GM19467 (cell line): ENCODE measurements around the gene FOXP1.

Source experiments
- ATAC-seq: cut with Tn5 transposase; IDR thresholded peaks from one replicate; pipeline ENCODE4 v1.9.1; 2021; ENCODE audit warnings: mild to moderate bottlenecking, moderate library complexity; ENCODE audit not compliant: unreplicated experiment

FOXP1 gene

GRCh38 chr3:71251156-71251775 is 332.3 kb downstream of the FOXP1 start:
- ATAC-seq = no peak

GRCh38 chr3:71250026-71250425 is 333.5 kb downstream of the FOXP1 start:
- ATAC-seq = no peak

- ATAC-seq = no peak
Measured at GRCh38 chr3:71247958-71248335, 335.6 kb downstream of the FOXP1 start.

- no peak for ATAC-seq
Measured at GRCh38 chr3:71247221-71247957, 336.1 kb downstream of the FOXP1 start.

- no peak for ATAC-seq
Measured at GRCh38 chr3:71245971-71246880, 337.3 kb downstream of the FOXP1 start.

- ATAC-seq = no peak
Measured at GRCh38 chr3:71244826-71245488, 338.6 kb downstream of the FOXP1 start.

GRCh38 chr3:71244153-71244825 is 339.2 kb downstream of the FOXP1 start:
- ATAC-seq = no peak

GRCh38 chr3:71243229-71243628 is 340.3 kb downstream of the FOXP1 start:
- no peak for ATAC-seq

- no peak for ATAC-seq
Measured at GRCh38 chr3:71241981-71242560, 341.5 kb downstream of the FOXP1 start.

GRCh38 chr3:71241246-71241901 is 342.2 kb downstream of the FOXP1 start:
- no peak for ATAC-seq

- no peak for ATAC-seq
Measured at GRCh38 chr3:71240034-71240433, 343.5 kb downstream of the FOXP1 start.

GRCh38 chr3:71238355-71238757 is 345.2 kb downstream of the FOXP1 start:
- no peak for ATAC-seq

GRCh38 chr3:71237672-71238071 is 345.9 kb downstream of the FOXP1 start:
- no peak for ATAC-seq

- no peak for ATAC-seq
Measured at GRCh38 chr3:71235846-71236245, 347.7 kb downstream of the FOXP1 start.

- ATAC-seq = no peak
Measured at GRCh38 chr3:71232895-71233294, 350.6 kb downstream of the FOXP1 start.

- ATAC-seq = no peak
Measured at GRCh38 chr3:71232175-71232679, 351.3 kb downstream of the FOXP1 start.

GRCh38 chr3:71231680-71232079 is 351.8 kb downstream of the FOXP1 start:
- ATAC-seq = no peak

- no peak for ATAC-seq
Measured at GRCh38 chr3:71229905-71230657, 353.4 kb downstream of the FOXP1 start.
